ENCODE data around the gene DCUN1D4.
"Not testable (repeated sequence)": the region's sequence is repeated elsewhere in the genome, so short reads cannot be mapped to it uniquely, and the experiment has no call there.

DCUN1D4 gene

GRCh38 chr4:51895158-51895557, 52.2 kb downstream of the DCUN1D4 start:
- no peak for DNase-seq (ENCODE audit: low read depth)

- peak; percentile 6 for DNase-seq (ENCODE audit: low read depth)
Measured at GRCh38 chr4:51895816-51896408, 53.0 kb downstream of the DCUN1D4 start.

DNA sequence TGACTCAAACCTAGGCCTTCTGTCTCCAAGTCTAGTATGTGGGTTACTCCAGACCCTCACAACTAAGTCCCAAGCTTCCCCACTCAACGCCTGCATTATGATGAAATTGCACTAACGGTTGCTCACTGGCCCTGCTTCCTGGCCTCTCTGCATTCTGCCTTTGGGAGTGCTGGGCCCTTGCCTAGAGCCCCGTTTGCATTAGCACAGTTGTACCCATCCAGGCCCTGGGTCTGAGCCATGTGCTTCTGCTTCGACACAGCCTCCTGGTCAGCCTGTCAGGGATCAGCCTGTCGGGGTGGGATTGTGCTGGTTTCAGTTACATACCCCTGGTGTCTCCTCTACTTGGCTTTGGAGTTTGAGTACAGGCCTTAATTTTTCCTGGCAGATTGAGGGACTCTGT, 58.4 kb downstream of the DCUN1D4 start:
- no peak for DNase-seq (ENCODE audit: low read depth)

DNA sequence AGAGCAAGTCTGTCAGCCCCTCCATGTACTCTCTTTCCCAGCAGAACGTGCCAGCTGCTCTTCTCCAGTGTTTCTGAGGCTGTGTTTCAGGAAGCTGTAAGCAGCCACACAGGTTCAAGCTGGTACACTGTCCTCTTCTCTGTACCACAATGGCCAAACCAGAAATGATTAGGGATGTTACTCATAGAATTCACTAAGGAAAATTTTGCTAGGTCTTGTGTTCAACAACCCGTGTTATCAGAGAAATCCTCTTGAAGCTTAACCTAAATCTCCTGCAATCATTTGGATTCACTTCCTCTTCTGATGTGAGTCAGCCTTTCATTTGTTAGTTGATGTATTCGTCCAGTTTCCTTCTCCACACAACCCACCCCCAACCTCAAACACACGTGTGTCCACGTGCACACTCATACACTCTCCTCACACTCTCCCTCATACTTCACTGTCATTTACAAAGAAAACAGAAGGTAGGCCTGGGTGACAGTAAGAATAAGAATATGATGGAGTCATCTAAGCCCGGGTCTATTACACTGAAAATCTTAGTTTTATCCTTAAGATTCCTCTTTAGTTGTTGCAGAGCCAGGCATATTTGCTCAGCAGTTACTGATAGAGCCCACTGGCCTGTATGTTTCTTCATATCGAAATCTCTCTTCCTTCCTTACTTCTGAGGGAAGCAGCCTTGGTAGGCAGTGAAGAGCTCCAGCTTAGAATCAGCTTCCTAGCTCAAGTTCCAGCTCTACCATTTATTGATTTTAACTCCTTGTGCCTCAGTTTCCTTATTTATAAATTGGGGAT, 63.4 kb downstream of the DCUN1D4 start:
- no peak for DNase-seq (ENCODE audit: low read depth)

GRCh38 chr4:51907006-51907669, 64.2 kb downstream of the DCUN1D4 start:
- no peak for DNase-seq (ENCODE audit: low read depth)

DNA sequence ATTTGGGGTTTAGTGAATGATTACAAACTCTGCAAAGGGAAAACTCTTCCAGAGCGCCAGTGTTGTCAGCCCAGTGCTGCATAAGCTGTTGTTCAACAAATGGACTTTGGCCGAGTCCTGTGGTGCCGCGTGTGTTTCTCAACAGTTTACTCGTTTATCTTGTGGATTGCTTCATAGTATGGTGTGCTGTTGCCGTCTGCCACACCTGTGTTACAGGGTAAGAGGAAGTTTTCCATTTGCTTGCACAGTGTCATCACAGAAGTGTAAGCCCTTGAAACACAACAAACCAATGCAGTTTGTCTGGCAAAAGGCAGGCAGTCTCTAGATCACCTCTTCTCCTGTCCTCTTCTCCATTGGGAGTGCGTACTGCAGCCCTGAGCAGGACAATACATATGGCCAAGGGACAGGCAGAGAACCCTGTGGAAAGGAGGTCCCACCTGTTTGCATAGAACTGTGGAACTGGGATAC, 66.3 kb downstream of the DCUN1D4 start:
- no peak for DNase-seq (ENCODE audit: low read depth)

- DNase-seq (ENCODE audit: low read depth), result no peak
Measured at GRCh38 chr4:51918251-51918650, 75.3 kb downstream of the DCUN1D4 start.

DNA sequence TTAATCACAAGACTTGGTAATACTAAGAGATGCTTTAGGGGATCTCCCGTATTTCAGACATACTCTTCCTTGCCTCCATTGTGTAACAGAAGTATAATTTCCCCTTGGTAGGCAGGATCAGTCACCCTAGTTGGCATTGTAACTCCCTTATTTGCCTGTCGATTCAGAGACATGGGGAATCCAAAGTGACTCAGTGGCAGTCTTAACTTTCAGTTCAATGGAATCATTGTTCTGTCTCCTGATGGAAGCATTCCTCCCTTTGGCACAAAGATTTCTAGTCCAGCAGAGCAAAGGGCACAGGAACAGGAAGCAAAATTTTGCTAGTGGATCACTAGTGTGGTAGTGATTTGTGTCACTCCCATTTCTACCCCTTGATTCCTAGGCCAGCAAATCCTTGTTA, 80.4 kb downstream of the DCUN1D4 start:
- no peak for DNase-seq (ENCODE audit: low read depth)

DNA sequence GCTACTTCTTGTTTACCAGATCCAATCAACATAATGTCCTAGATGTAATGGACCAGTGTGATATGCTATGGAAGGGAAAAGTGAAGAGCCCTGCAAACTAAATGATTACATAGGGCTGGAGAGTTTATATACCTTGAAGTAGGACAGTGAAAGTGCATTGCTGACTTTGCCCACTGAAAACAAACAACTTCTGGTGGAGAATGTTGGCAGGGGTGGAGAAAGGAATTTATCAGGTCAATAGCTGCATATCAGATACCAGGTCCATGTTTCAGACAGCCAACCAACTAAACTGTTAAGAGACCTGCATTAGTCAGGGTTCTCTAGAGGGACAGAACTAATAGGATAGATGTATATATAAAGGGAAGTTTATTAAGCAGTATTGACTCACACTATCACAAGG, 82.4 kb downstream of the DCUN1D4 start:
- no peak for DNase-seq (ENCODE audit: low read depth)

DNA sequence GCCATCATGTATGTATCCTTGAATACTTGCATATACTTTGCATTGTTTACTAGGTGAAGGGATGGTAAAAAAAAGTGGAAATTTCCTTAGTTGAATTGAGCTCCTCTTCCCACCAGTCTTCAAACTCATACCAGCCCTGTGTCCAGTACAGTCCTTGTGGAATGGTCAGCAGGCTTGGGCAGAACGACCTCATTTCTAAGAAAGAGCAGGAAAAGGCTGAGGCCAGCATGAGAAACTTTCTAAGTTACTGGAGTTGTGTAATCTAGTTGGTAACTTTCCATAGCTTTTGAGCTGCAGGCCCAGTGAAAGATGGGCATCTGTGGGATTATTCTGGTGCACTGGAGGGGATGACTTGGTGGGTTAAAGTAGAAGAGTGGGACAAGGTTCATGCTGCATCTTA, 87.6 kb downstream of the DCUN1D4 start:
- no peak for DNase-seq (ENCODE audit: low read depth)

GRCh38 chr4:51931461-51931860, 88.5 kb downstream of the DCUN1D4 start:
- no peak for DNase-seq (ENCODE audit: low read depth)

- DNase-seq (ENCODE audit: low read depth), result no peak
Measured at GRCh38 chr4:51932261-51932660, 89.3 kb downstream of the DCUN1D4 start.

DNA sequence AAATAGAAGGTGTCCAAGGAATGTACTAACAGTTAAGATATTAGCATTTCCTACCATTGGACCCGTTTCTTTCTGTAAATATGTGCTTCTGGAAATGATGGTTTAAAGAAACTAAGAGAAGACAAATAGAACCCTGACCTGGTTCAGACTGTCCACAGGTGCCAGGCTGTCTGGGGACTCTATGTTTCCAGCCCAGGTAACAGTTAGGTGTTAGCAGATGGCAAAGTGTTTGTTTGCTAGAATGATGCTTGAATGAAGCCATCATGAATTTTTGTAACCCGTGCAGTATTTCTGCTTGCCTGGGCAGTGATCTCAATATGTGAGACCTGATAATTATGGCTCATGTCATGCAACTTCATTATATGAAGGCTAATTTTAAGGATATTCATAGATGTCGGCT, 89.7 kb downstream of the DCUN1D4 start:
- DNase-seq (ENCODE audit: low read depth), result no peak

DNA sequence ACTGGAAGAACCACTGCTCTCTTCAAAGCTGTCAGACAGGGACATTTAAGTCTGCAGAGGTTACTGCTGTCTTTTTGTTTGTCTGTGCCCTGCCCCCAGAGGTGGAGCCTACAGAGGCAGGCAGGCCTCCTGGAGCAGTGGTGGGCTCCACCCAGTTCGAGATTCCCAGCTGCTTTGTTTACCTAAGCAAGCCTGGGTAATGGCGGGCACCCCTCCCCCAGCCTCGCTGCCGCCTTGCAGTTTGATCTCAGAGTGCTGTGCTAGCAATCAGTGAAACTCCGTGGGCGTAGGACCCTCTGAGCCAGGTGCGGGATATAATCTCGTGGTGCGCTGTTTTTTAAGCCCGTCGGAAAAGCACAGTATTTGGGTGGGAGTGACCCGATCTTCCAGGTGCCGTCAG, 97.5 kb downstream of the DCUN1D4 start:
- not testable (repeated sequence) for DNase-seq (ENCODE audit: low read depth)

GRCh38 chr4:51942108-51942832, 99.3 kb downstream of the DCUN1D4 start:
- no peak for DNase-seq (ENCODE audit: low read depth)

- DNase-seq (ENCODE audit: low read depth), result no peak
Measured at GRCh38 chr4:51942833-51943215, 99.9 kb downstream of the DCUN1D4 start.

DNA sequence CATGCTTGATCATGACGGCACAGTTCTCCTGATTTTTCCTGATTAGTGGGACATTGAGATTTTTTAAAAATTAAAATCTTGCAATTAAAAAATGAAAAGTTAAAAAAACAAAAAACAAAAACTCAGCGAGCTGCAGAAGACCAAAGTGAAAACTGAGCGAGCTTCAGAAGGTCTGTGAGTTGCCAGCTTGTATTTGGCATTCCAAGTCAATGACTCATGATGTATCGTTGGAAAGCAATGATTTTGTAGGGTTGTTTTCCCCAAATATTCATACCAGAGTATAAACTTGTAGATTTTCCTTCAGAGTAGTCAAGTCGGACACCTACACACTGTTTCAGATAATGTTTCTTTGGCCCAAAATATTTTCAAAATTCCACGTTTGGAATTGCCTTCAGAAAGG, 100.3 kb downstream of the DCUN1D4 start:
- DNase-seq (ENCODE audit: low read depth), result no peak

GRCh38 chr4:51958199-51958968, 115.4 kb downstream of the DCUN1D4 start:
- DNase-seq (ENCODE audit: low read depth), result no peak

GRCh38 chr4:51960486-51960885, 117.5 kb downstream of the DCUN1D4 start:
- DNase-seq (ENCODE audit: low read depth), result no peak

DNA sequence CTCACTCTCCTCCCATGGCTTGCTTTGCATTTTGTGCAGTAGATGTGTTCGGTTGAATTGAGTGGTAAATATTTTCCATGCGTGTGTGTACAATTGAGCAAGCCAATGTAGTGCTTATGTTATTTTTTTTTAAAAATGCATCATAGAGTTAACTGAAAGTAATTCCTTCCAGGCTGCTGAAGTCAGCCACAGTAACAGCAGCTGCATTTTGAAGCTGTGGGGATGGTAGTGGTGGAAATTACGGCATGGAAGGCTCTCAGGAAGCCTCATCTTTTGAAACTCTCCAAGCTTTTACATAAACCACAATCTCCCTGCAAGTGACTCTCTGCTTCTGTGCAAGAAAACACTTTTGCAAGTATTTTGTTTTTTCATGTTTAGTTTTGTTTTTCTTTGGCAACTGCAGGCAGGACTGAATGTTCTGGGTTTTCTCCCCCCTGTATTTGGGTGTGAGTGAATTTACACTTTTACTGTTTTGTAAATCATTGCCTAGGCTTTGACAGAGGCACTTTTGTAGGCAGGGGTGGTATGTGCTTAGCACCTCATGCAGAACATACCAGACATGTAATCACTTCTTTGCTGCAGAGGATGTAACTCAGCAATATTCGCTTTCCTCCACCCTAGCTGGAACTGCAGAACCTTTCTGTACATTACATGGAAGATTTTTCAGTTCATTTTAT, 121.0 kb downstream of the DCUN1D4 start:
- DNase-seq (ENCODE audit: low read depth), result no peak

DNA sequence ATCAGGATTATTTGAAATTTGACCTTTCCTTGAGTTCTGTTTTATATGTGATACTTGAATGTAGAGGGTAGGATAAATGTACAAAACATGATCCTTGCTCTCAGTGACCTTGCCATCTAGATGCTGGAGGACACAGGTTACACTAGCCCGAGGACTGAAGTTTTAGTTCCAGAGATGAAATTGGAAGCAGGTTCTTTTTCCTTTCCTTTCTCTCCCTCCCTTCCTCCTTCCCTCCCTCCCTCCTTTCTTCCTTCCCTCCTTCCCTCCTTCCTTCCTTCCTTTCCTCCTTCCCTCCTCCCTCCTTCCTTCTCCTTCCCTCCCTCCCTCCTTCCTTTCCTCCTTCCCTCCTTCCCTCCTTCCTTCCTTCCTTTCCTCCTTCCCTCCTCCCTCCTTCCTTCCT, 122.9 kb downstream of the DCUN1D4 start:
- no peak for DNase-seq (ENCODE audit: low read depth)
